Non-pigmented ciliary epithelial cell (primary cell): ENCODE data around the gene CCDC38.
"Not testable (repeated sequence)": the region's sequence is repeated elsewhere in the genome, so short reads cannot be mapped to it uniquely, and the experiment has no call there.

Experiments used
- DNase-seq: peaks from one replicate; pipeline ENCODE4 v3.0.0-alpha.2; 2010; ENCODE audit warnings: low read depth

CCDC38 gene

GRCh38 chr12:95882080-95882479, 60.3 kb downstream of the CCDC38 start:
- no peak for DNase-seq

- DNase-seq, result no peak
Observed at GRCh38 chr12:95881331-95881955, 61.0 kb downstream of the CCDC38 start.

- DNase-seq, result no peak
Observed at GRCh38 chr12:95880895-95881294, 61.5 kb downstream of the CCDC38 start.

- DNase-seq, result no peak
Observed at GRCh38 chr12:95877622-95878021, 64.8 kb downstream of the CCDC38 start.

GRCh38 chr12:95874452-95874851, 68.0 kb downstream of the CCDC38 start:
- DNase-seq, result no peak

- DNase-seq, result no peak
Observed at GRCh38 chr12:95870897-95871296, 71.5 kb downstream of the CCDC38 start.

- no peak for DNase-seq
Observed at GRCh38 chr12:95863337-95863736, 79.1 kb downstream of the CCDC38 start.

- DNase-seq, result no peak
Observed at GRCh38 chr12:95862038-95862437, 80.4 kb downstream of the CCDC38 start.

GRCh38 chr12:95859947-95860850, 82.2 kb downstream of the CCDC38 start:
- no peak for DNase-seq

GRCh38 chr12:95859344-95859816, 83.0 kb downstream of the CCDC38 start:
- DNase-seq, result no peak

GRCh38 chr12:95858451-95859343, 83.7 kb downstream of the CCDC38 start, which contains the start of gene SNRPF:
SNRPF (plus strand) TSS chr12:95858952; CDS start chr12:95859074, 122 bp downstream.
- DNase-seq, result peak; percentile 94

GRCh38 chr12:95857799-95858198, 84.6 kb downstream of the CCDC38 start:
- no peak for DNase-seq

GRCh38 chr12:95857156-95857555, 85.3 kb downstream of the CCDC38 start:
- DNase-seq, result no peak

- no peak for DNase-seq
Observed at GRCh38 chr12:95852133-95852532, 90.3 kb downstream of the CCDC38 start.

- no peak for DNase-seq
Observed at GRCh38 chr12:95851606-95852005, 90.8 kb downstream of the CCDC38 start.

GRCh38 chr12:95848575-95849388, 93.6 kb downstream of the CCDC38 start:
- no peak for DNase-seq

GRCh38 chr12:95842426-95842825, 100.0 kb downstream of the CCDC38 start:
- DNase-seq, result not testable (repeated sequence)

GRCh38 chr12:95838125-95838524, 104.3 kb downstream of the CCDC38 start:
- no peak for DNase-seq

- no peak for DNase-seq
Observed at GRCh38 chr12:95837240-95838038, 105.0 kb downstream of the CCDC38 start.

- no peak for DNase-seq
Observed at GRCh38 chr12:95836630-95837239, 105.7 kb downstream of the CCDC38 start.
